ENCODE measurements around the gene AFMID. TPM values are rescaled to one million over a fixed set of nuclear protein-coding genes. Genes with fewer than 3 reads are reported as not detected.

AFMID gene
- total RNA-seq, 1 experiment from 2014 or later: 65.8 TPM

Other genes starting within 250 kb of the AFMID start
- gene TNRC6C, start 228.7 kb upstream of the AFMID start, total RNA-seq (2021; ENCODE audit: unreplicated experiment): 23.4 TPM
- 142 TPM for gene TMC6, start 58.6 kb upstream of the AFMID start, total RNA-seq (2021; ENCODE audit: unreplicated experiment)
- 7.8 TPM for gene TMC8, start 56.6 kb upstream of the AFMID start, total RNA-seq (2021; ENCODE audit: unreplicated experiment)
- not detected for gene C17orf99, start 41.0 kb upstream of the AFMID start, total RNA-seq (2021; ENCODE audit: unreplicated experiment)
- gene SYNGR2, start 18.8 kb upstream of the AFMID start, total RNA-seq (2021; ENCODE audit: unreplicated experiment): 148 TPM
- 315 TPM for gene TK1, start 310 bp upstream of the AFMID start, total RNA-seq (2021; ENCODE audit: unreplicated experiment)
- 140 TPM for gene BIRC5, start 26.9 kb downstream of the AFMID start, total RNA-seq (2021; ENCODE audit: unreplicated experiment)
- not detected for gene TMEM235, start 44.3 kb downstream of the AFMID start, total RNA-seq (2021; ENCODE audit: unreplicated experiment)
- gene SOCS3, start 172.7 kb downstream of the AFMID start, total RNA-seq (2021; ENCODE audit: unreplicated experiment): 26.7 TPM
- gene PGS1, start 191.3 kb downstream of the AFMID start, total RNA-seq (2021; ENCODE audit: unreplicated experiment): 44.4 TPM